ENCODE data around the gene HSPA8. TPM values are rescaled to one million over a fixed set of nuclear protein-coding genes. Genes with fewer than 3 reads are reported as not detected.
A peak's percentile ranks its signal among the peaks of the same experiment; 100 is the strongest.

The HSPA8 gene
- total and polyA plus RNA-seq, 8 donors, result 166 to 1,721 (median 845) TPM

DNA sequence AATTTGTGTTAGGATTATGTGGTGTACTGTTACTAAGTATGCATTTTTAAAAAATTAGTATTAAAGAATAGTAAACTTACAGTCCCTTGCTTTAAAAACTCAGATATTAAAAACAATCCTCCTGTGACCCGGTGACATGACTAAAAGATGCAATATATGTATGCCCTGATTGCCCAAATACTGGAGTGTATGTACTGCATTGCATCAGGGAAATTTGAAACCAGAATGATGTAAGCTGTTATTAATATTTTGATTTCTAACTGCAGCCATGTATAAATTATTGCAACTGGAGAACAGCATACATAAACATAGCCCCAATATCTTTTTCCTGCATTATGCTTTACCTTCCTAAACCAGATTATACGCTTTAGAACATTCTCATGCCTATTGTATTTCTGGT, 3.7 kb upstream of the HSPA8 start:
- DNase-seq, result no peak
- TF ChIP-seq, protein P1, sequence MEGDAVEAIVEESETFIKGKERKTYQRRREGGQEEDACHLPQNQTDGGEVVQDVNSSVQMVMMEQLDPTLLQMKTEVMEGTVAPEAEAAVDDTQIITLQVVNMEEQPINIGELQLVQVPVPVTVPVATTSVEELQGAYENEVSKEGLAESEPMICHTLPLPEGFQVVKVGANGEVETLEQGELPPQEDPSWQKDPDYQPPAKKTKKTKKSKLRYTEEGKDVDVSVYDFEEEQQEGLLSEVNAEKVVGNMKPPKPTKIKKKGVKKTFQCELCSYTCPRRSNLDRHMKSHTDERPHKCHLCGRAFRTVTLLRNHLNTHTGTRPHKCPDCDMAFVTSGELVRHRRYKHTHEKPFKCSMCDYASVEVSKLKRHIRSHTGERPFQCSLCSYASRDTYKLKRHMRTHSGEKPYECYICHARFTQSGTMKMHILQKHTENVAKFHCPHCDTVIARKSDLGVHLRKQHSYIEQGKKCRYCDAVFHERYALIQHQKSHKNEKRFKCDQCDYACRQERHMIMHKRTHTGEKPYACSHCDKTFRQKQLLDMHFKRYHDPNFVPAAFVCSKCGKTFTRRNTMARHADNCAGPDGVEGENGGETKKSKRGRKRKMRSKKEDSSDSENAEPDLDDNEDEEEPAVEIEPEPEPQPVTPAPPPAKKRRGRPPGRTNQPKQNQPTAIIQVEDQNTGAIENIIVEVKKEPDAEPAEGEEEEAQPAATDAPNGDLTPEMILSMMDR (IDR thresholded peaks at IDR 0.05), result no peak
- no peaks in the 10 kb centered on the region for H3K9me3 ChIP-seq
- no peak overlapping the region for H3K4me3 ChIP-seq
- WGBS, 2 donors, result 89 to 93% methylated on average over 2 of the region's 2 CpGs
- no peak overlapping the region for H3K27ac ChIP-seq
- no peak for FAIRE-seq
- ATAC-seq, result no peak
- H3K36me3 ChIP-seq, result peaks cover 0 to 3% (median 1%) of the 10 kb centered on the region in 3 donors
- intact Hi-C loops (cut with DNase I), result no loop called here
- H3K27me3 ChIP-seq, result no peaks in the 10 kb centered on the region
- peaks cover 6 to 17% (median 14%) of the 10 kb centered on the region in 3 donors for H3K4me1 ChIP-seq

DNA sequence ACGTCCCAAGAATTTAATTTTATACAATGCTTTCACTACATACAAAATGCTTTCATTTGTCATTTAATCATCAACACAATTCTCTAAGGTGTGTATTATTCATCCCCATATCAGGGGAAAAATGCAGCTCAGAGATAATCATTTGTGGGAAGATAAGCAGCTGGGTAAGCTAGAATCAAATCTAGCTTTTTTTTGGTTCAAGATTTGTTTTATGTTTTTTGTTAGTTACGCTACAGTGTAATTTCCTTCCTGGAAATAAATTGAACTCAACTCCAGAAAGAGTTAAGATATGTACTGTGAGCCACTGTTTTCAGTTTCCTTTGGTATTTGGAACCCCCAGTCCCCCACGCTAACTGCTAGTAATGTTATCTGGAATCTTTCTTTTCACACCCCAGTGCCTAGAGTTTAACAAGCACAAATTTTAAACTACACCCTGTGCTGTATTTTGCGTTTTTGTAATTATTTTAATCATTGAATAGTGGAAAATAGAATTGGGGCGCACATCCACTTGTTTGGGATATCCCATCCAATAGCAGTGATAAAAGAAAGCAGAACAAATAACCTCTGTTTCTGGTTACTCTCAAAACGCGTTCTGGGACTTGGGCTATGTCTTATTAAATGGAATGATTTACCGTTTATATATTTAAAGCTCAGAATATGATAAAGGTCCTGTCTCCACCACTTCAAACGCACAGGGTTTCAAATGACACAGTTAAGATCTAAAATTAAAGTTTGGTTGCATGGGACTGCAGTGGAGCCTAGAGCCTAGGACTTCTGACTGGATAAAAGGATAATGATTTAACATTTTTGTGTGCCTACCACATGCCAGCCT, 2.1 kb upstream of the HSPA8 start:
- H3K27ac ChIP-seq, result peak overlapping the region; percentile 99 to 100 (median 100)
- no peaks in the 10 kb centered on the region for H3K27me3 ChIP-seq
- peak overlapping the region in 2 of 4 donors; percentile 73 to 89 for H3K4me3 ChIP-seq
- DNase-seq (no peak), ATAC-seq (no peak), FAIRE-seq (no peak)
- intact Hi-C loops (cut with DNase I), result no loop called here
- H3K36me3 ChIP-seq, result peaks cover 11 to 15% (median 13%) of the 10 kb centered on the region in 3 donors
- WGBS, 2 donors, result 14% methylated on average over 9 of the region's 9 CpGs
- peaks cover 6 to 16% (median 14%) of the 10 kb centered on the region in 3 donors for H3K4me1 ChIP-seq
- H3K9me3 ChIP-seq, result no peaks in the 10 kb centered on the region
- TF ChIP-seq, protein P1 (IDR thresholded peaks at IDR 0.05), result no peak

DNA sequence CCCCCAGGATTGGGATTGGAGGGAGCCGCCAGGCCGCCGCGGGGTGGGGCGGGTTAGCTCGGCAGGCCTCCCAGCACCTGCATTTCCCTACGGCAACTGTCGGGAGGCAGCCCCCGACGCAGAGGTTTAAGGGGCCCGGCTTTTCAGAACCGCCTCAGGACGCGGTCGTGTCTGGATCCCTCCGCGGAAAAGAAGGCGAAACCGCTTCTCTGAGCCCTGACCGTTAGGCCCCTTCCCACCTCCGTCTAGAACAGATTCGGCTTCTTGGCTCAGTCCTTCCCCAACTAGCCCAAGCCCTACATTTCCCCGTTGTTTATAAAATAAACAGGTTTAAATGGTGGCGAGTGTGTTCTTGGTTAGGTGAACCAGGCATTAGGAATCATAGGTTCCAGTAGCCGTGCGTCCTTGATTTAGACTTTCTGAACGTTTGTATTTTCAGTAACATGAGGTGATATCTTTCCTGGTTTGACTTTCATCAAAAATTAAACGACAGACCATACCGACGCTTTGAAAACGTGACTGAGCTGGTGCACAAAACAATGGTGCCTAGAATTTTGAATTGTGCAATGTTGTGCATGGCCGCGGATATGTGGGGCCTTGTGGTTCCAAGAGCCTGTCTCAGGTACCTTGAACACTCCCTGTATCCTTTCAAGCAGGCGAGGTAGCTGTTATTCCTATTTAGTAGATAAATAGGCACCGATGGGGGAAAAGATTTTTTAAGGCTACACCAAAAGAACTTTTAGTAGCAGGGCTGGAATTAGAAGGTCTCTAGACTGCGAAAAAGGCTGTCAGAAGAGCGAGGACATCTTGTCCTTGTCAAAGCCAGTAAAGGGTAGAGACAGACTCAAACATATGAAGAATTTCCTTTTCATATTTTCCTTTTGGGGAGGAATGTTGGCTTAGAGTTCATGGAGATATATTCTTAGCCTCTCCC, 1.2 kb upstream of the HSPA8 start:
- ATAC-seq (peak; percentile 6 to 19 (median 12)), DNase-seq (peak in 3 of 6 donors; percentile 31 to 49 (median 46)), FAIRE-seq (no peak)
- TF ChIP-seq, protein P1 (IDR thresholded peaks at IDR 0.05), result no peak
- H3K4me1 ChIP-seq, result peaks cover 9 to 25% (median 23%) of the 10 kb centered on the region in 3 donors
- H3K27me3 ChIP-seq, result no peaks in the 10 kb centered on the region
- intact Hi-C loops (cut with DNase I), result no loop called here
- peak overlapping the region; percentile 99 to 100 (median 100) for H3K27ac ChIP-seq
- peaks cover 15 to 20% (median 19%) of the 10 kb centered on the region in 3 donors for H3K36me3 ChIP-seq
- H3K4me3 ChIP-seq, result peak overlapping the region; percentile 38 to 89 (median 80)
- WGBS, 2 donors, result 1 to 4% methylated on average over 35 to 37 of the region's 37 CpGs
- no peaks in the 10 kb centered on the region for H3K9me3 ChIP-seq

DNA sequence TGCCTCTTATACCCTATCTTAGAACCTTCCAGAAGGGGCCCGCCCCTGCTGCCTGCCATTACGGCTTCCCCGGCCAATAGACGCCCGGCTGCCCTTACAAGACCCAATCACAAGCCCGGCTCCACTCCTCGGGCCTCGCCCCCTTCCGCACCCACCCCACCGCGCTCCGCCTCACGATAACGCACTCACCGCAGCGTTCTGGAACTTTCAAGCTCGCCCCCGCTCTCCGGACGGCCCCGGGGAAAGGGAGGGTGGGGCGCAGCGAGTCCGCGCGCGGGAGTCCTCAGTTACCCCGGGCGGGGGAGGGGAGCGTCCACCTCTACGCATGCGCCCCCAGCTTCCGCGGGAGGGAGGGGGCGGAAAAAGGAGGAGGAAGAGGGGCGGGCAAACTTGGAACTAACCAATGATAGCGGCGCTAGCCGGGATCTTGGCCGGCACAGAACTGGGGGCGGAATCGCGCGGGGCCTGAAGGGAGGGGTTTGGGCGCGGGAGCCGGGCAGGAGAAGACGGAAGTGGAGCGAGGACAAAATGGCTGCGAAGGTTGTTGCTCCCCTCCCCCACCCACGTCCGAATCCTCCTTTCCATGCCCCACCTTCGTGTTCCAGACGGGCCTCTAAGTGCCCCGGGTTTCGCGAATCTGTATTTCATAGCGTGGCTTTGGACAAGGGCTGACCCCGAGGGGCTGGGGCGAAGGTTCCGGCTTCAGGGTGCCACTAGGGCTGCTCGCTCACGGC, 389 bp upstream of the HSPA8 start:
- FAIRE-seq (peak; percentile 43), DNase-seq (peak; percentile 97 to 100 (median 98)), ATAC-seq (peak; percentile 84 to 92 (median 89))
- no peaks in the 10 kb centered on the region for H3K9me3 ChIP-seq
- H3K27ac ChIP-seq, result peak overlapping the region; percentile 99 to 100 (median 100)
- no peaks in the 10 kb centered on the region for H3K27me3 ChIP-seq
- H3K4me3 ChIP-seq, result peak overlapping the region; percentile 73 to 89 (median 84)
- peaks cover 16 to 32% (median 31%) of the 10 kb centered on the region in 3 donors for H3K4me1 ChIP-seq
- intact Hi-C loops (cut with DNase I), result no loop called here
- TF ChIP-seq, protein P1 (IDR thresholded peaks at IDR 0.05), result no peak
- H3K36me3 ChIP-seq, result peaks cover 15 to 28% (median 25%) of the 10 kb centered on the region in 3 donors
- 0% methylated on average over 56 to 63 of the region's 63 CpGs for whole genome bisulfite sequencing, 2 donors
